Skeletal muscle tissue (tissue), 4 donors: ENCODE results near the gene ECE2. TPM values are rescaled to one million over a fixed set of nuclear protein-coding genes. Genes with fewer than 3 reads are reported as not detected.
A peak's percentile ranks its signal among the peaks of the same experiment; 100 is the strongest.

Source experiments
- H3K27ac ChIP-seq: one replicate; pipeline ENCODE4 v1.7.0; 2013; ENCODE audit warnings: mild to moderate bottlenecking, low read depth, low read length, inconsistent platforms
- H3K27me3 ChIP-seq, 3 donors: one replicate each; pipeline ENCODE4 v1.7.0; 2013; ENCODE audit warnings: low read length in 3 of 3; ENCODE audit not compliant: control insufficient read depth in 3 of 3, insufficient read depth in 3 of 3
- H3K36me3 ChIP-seq, 3 donors: one replicate each; pipeline ENCODE4 v1.7.0; 2013; ENCODE audit warnings: low read length in 3 of 3; ENCODE audit not compliant: control insufficient read depth in 3 of 3, insufficient read depth in 3 of 3
- H3K4me1 ChIP-seq, 3 donors: one replicate each; pipeline ENCODE4 v1.7.0; 2013; ENCODE audit warnings: low read length in 3 of 3, mild to moderate bottlenecking in 3 of 3; ENCODE audit not compliant: control insufficient read depth in 3 of 3, insufficient read depth in 3 of 3
- H3K4me3 ChIP-seq, 3 donors: one replicate each; pipeline ENCODE4 v1.7.0; 2013; ENCODE audit warnings: low read length in 3 of 3
- H3K9ac ChIP-seq, 3 donors: one replicate each; pipeline ENCODE4 v1.7.0; 2013; ENCODE audit warnings: low read length in 3 of 3, mild to moderate bottlenecking in 3 of 3, moderate library complexity in 2 of 3, low read depth in 1 of 3
- H3K9me3 ChIP-seq, 3 donors: one replicate each; pipeline ENCODE4 v1.7.0; 2013; ENCODE audit warnings: low read length in 3 of 3; ENCODE audit not compliant: control insufficient read depth in 3 of 3
- total RNA-seq: library from RNA; depleted of rRNA; stranded (reverse); fragments of >200 nt; gene quantifications from one replicate; pipeline ENCODE4 v1.2.3, GENCODE V29; 2014
- donor health status: Osteomylitis.

ECE2 gene
- total RNA-seq, 1 donor from 2014 or later: not detected

- H3K9ac ChIP-seq: no peak overlapping the region
- H3K4me3 ChIP-seq: no peak overlapping the region
- H3K36me3 ChIP-seq: peaks cover 54 to 62% (median 59%) of the 10 kb centered on the region in 3 donors
- H3K27me3 ChIP-seq: no peaks in the 10 kb centered on the region
- H3K4me1 ChIP-seq: peaks cover 36 to 57% (median 39%) of the 10 kb centered on the region in 3 donors
- H3K9me3 ChIP-seq: no peaks in the 10 kb centered on the region
- H3K27ac ChIP-seq: no peak overlapping the region
Observed at GRCh38 chr3:184333700-184334099, 57.9 kb downstream of the ECE2 start.

GRCh38 chr3:184334470-184335158 lies 58.8 kb downstream of the ECE2 start:
- peak overlapping the region; percentile 95 for H3K27ac ChIP-seq
- no peaks in the 10 kb centered on the region for H3K9me3 ChIP-seq
- H3K36me3 ChIP-seq: peaks cover 47 to 54% (median 50%) of the 10 kb centered on the region in 3 donors
- H3K4me1 ChIP-seq: peaks cover 43 to 67% (median 46%) of the 10 kb centered on the region in 3 donors
- no peak overlapping the region for H3K9ac ChIP-seq
- no peak overlapping the region for H3K4me3 ChIP-seq
- no peaks in the 10 kb centered on the region for H3K27me3 ChIP-seq

DNA sequence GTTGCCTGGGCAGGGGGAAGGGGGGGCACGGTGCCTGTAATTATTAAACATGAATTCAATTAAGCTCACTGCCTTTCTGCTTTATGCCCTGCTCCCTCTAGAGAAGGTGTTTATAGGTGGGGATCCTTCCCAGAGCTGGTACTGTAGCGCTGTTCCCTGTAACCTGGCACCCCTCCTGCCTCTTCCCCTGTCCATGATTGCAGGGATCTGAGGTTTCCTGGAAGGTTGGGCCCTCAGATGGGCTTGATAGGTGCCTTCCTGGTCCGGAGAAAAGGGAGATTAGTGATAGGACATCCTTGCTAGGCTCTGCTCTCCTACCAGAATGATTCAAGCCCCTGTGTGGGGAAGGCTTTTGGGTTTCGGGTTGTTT lies 59.5 kb downstream of the ECE2 start:
- peaks cover 43 to 69% (median 48%) of the 10 kb centered on the region in 3 donors for H3K4me1 ChIP-seq
- H3K4me3 ChIP-seq: peak overlapping the region; percentile 73 to 85 (median 85)
- H3K27ac ChIP-seq: peak overlapping the region; percentile 95
- H3K9me3 ChIP-seq: no peaks in the 10 kb centered on the region
- no peaks in the 10 kb centered on the region for H3K27me3 ChIP-seq
- H3K36me3 ChIP-seq: peaks cover 43 to 48% (median 43%) of the 10 kb centered on the region in 3 donors
- peak overlapping the region; percentile 66 to 90 (median 85) for H3K9ac ChIP-seq

- peak overlapping the region; percentile 95 for H3K27ac ChIP-seq
- H3K9ac ChIP-seq: peak overlapping the region; percentile 66 to 90 (median 85)
- H3K4me3 ChIP-seq: peak overlapping the region; percentile 73 to 85 (median 85)
- peaks cover 38 to 44% (median 41%) of the 10 kb centered on the region in 3 donors for H3K36me3 ChIP-seq
- no peaks in the 10 kb centered on the region for H3K27me3 ChIP-seq
- H3K9me3 ChIP-seq: no peaks in the 10 kb centered on the region
- peaks cover 43 to 70% (median 48%) of the 10 kb centered on the region in 3 donors for H3K4me1 ChIP-seq
Observed at GRCh38 chr3:184335661-184336546, 60.1 kb downstream of the ECE2 start.

DNA sequence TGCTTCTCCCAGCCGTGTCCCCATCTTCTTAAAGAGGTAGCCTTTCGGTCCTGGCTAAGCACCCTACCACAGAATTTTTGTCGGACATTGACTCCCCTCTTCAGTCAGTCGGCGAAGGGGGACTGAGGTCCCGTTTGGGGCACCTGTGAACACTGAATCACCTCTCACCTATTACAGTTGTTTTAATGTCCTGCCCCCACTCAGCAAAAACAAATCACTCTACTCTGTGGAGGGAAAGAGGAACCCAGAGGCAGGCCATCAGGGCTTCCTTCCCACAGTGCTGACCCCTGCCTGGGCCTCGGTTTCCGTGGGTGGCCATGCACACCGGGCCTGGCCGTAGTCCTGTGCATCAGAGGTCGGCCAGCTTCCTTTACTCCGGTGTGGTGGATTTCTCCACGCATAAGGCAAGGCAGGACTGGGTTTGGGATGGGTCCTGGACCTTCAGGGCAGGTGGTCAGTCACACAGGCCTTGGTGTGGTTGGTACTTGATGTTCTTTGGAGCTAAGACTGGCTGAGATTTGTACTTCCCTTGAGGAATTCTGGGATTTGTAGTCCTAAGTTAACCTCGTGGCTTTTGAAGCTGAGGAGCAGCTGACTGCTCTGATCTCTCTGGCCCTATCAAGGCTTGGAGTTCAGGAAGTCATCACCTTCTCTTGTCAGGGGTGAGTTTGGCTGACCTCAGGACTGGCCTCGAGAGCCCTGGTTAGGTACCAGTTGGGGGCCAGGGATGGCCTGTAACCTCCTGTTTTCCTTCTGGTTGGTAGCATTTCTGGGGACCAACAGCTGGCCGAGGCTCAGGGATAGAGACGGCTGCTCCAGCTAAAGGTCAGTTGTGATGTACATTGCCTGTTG lies 61.0 kb downstream of the ECE2 start:
- H3K9ac ChIP-seq: peak overlapping the region; percentile 66 to 90 (median 85)
- no peaks in the 10 kb centered on the region for H3K27me3 ChIP-seq
- H3K27ac ChIP-seq: peak overlapping the region; percentile 95
- H3K9me3 ChIP-seq: no peaks in the 10 kb centered on the region
- H3K4me1 ChIP-seq: peaks cover 43 to 67% (median 47%) of the 10 kb centered on the region in 3 donors
- H3K4me3 ChIP-seq: peak overlapping the region; percentile 73 to 85 (median 85)
- H3K36me3 ChIP-seq: peaks cover 38 to 40% (median 38%) of the 10 kb centered on the region in 3 donors

DNA sequence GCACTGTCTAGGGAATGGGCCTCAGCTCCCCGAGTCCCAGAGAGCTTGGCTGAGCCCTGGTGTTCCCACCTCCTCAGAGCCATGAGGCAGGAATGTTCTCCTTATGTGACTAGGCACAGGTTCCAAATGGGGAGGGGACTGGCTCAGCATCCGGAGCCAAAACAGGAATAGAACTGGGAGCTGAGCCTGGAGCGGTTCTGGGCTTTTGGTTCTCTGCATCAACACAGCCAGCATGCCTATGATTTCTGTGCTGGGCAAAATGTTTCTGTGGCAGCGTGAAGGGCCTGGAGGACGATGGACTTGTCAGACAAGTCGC lies 61.5 kb downstream of the ECE2 start, which contains the start of gene FAM131A:
TSS of gene FAM131A (plus strand) at position 202 of the 316 bp plus-strand sequence. CDS start at position 233, 31 bp downstream.
- Histone ChIP-seq H3K36me3 (peaks cover 36 to 37% (median 37%) of the 10 kb centered on the region in 3 donors), H3K9ac (peak within 1 kb of the TSS; percentile 66 to 90 (median 85)), H3K9me3 (no peaks in the 10 kb centered on the region), H3K27me3 (no peaks in the 10 kb centered on the region), H3K4me1 (peaks cover 38 to 61% (median 42%) of the 10 kb centered on the region in 3 donors), H3K27ac (peak within 1 kb of the TSS; percentile 95), H3K4me3 (peak within 1 kb of the TSS; percentile 73 to 85 (median 85))

DNA sequence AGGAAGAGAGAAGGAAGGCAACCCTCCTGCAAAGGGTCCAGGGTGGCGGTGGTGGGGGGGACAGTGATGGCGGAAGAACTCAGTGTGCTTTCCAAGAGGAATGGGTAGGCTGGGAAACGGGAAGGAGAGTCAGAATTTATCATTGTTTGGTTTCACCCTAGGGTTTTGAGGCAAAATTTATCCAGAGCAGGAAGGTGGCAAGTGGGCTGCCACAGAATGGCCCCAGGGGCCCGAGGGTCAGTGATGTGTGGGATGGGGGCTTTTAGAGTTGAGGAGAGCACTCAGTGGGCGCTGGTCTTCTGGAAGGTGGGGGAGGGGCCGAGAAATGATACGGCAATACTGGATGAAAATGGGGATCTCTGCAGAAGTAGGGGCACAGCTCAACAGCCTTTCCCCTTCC lies 62.2 kb downstream of the ECE2 start:
- peak overlapping the region; percentile 8 to 90 (median 62) for H3K9ac ChIP-seq
- no peaks in the 10 kb centered on the region for H3K9me3 ChIP-seq
- no peaks in the 10 kb centered on the region for H3K27me3 ChIP-seq

GRCh38 chr3:184338511-184338945 lies 62.7 kb downstream of the ECE2 start:
- Histone ChIP-seq H3K9me3 (no peaks in the 10 kb centered on the region), H3K4me1 (peaks cover 34 to 58% (median 43%) of the 10 kb centered on the region in 3 donors), H3K4me3 (peak overlapping the region; percentile 2 to 85 (median 65)), H3K27me3 (no peaks in the 10 kb centered on the region), H3K27ac (peak overlapping the region; percentile 95), H3K9ac (peak overlapping the region; percentile 51 to 90 (median 62)), H3K36me3 (peaks cover 36 to 37% (median 36%) of the 10 kb centered on the region in 3 donors)

More for the DNA sequence above, 62.2 kb downstream of the ECE2 start:
- peaks cover 32 to 59% (median 39%) of the 10 kb centered on the region in 3 donors for H3K4me1 ChIP-seq
- H3K36me3 ChIP-seq: peaks cover 36 to 37% (median 36%) of the 10 kb centered on the region in 3 donors
- peak overlapping the region; percentile 7 to 85 (median 65) for H3K4me3 ChIP-seq
- peak overlapping the region; percentile 95 for H3K27ac ChIP-seq

DNA sequence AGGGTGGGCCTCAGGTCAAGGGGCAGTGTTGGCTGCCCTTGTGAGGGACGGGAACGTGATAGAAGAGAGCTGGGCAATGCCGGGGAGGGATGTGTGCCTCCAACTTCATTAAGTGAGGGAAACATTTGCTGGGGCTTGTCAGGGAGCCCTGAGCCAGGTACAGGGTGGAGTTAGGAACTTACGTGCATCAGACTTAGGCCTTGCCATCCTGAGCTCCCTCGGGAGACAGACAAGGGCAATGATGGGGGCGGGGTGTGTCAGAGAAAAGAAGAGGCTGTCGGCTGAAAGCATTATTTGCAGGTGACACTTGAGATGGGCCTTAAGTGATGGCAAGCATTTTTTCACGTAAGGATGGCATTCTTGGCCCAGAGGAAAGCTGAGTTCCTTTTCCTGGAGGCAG lies 63.2 kb downstream of the ECE2 start:
- Histone ChIP-seq H3K4me3 (peak overlapping the region; percentile 2 to 65 (median 30)), H3K27ac (peak overlapping the region; percentile 95), H3K9me3 (no peaks in the 10 kb centered on the region), H3K36me3 (peaks cover 33 to 34% (median 34%) of the 10 kb centered on the region in 3 donors), H3K27me3 (no peaks in the 10 kb centered on the region), H3K4me1 (peaks cover 36 to 61% (median 46%) of the 10 kb centered on the region in 3 donors), H3K9ac (peak overlapping the region; percentile 51 to 90 (median 57))
